ENCODE results near the gene TMEM139.
"Not testable (repeated sequence)": the region's sequence is repeated elsewhere in the genome, so short reads cannot be mapped to it uniquely, and the experiment has no call there.

The TMEM139 gene

DNA sequence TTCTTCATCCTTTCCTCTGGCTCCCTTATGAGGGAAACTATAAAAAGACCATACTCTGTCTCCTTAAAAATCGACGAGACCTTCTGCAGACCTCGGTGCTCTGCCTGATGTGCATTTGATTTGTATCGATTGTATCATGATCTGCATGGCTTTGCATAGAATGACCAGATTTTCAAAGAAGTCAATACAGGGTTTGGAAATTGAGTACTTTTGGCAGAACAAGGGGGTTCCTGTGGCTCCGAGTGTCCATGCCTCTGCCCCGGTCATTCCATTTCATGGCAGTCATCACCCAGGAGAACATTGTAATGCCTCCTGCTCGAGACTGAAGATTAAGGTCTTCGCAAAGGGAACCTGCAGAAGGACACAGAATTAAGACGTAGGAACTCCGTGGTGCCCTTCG is 4.1 kb downstream of the TMEM139 start:
- no peak for DNase-seq (ENCODE audit: low read depth in 3 of 3)

DNA sequence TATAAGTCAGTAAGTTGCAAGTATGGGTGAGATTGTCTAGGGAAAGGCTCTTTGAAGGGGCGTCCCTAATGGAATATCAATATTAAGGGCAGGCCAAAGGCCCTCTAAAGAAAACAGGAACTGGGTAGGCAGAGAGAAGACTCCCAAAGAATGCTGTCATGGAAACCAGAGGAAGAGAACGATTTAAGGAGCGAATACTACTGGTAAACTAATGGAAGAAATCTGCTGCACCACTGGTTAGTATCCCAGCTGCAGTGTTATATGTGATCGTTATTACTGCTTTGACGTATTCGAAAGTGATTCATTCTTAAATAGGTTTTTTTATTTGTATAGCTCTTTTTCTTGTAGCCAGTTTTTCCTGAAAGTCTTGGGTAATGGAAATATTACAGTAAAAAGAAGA is 4.7 kb downstream of the TMEM139 start:
- DNase-seq (ENCODE audit: low read depth in 3 of 3) = no peak

GRCh38 chr7:143289888-143290287 is 5.1 kb downstream of the TMEM139 start:
- DNase-seq (ENCODE audit: low read depth in 3 of 3) = not testable (repeated sequence)

GRCh38 chr7:143290293-143290692 is 5.5 kb downstream of the TMEM139 start:
- no peak for DNase-seq (ENCODE audit: low read depth in 3 of 3)

DNA sequence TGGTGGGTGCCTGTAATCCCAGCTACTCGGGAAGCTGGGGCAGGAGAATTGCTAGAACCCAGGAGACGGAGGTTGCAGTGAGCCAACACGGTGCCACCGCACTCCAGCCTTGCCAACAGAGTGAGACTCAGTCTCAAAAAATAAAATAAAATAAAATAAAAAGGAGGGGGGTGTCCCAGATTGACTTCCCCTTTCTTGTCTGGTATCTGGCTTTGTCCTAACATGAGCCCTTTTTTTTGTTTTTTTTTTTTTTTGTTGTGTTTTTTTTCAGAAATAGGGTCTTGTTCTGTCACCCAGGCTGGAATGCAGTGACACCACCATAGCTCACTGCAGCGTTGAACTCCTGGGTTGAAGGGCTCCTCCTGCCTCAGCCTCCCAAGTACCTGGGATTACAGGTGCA is 8.1 kb downstream of the TMEM139 start:
- no peak for DNase-seq (ENCODE audit: low read depth in 3 of 3)

GRCh38 chr7:143295870-143296269 is 11.1 kb downstream of the TMEM139 start:
- DNase-seq (ENCODE audit: low read depth in 3 of 3) = no peak

GRCh38 chr7:143296686-143297085 is 11.9 kb downstream of the TMEM139 start:
- DNase-seq (ENCODE audit: low read depth in 3 of 3) = no peak

DNA sequence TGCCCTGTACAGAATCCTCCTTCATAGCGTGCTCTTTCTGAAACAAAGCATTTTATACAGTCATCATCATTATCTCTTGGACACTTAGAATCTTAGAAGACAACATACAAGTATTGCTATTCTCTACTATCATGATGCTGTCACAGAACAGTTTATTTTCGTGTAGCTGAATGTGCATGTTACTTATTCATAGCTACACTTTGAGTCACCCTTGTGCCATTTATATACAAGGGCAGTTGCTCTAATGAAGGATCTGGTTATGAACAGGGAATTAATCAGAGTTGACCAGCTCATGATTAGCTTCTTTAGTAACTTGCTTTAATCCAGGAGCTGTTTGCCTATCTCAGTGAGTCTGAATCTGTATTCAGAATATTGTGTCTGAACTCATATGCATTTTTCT is 14.6 kb downstream of the TMEM139 start:
- DNase-seq (ENCODE audit: low read depth in 3 of 3) = no peak

DNA sequence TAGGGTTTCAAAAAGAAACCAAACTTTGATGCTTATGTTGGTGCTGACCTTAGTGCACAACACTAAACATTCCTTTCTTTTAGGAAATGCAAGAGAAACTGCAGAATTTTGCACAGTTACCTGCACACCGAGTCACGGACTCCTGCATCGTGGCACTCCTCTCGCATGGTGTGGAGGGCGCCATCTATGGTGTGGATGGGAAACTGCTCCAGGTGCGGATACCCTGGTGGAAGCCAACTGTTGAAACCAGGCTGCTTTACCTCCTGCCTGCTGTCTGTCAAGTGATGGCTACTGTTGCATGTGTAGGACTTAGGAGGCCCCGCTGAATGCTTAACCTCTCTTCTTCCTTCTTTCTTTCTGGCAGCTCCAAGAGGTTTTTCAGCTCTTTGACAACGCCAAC is 15.1 kb downstream of the TMEM139 start:
- DNase-seq (ENCODE audit: low read depth in 3 of 3) = peak in 2 of 3 experiments; percentile 22 to 51

DNA sequence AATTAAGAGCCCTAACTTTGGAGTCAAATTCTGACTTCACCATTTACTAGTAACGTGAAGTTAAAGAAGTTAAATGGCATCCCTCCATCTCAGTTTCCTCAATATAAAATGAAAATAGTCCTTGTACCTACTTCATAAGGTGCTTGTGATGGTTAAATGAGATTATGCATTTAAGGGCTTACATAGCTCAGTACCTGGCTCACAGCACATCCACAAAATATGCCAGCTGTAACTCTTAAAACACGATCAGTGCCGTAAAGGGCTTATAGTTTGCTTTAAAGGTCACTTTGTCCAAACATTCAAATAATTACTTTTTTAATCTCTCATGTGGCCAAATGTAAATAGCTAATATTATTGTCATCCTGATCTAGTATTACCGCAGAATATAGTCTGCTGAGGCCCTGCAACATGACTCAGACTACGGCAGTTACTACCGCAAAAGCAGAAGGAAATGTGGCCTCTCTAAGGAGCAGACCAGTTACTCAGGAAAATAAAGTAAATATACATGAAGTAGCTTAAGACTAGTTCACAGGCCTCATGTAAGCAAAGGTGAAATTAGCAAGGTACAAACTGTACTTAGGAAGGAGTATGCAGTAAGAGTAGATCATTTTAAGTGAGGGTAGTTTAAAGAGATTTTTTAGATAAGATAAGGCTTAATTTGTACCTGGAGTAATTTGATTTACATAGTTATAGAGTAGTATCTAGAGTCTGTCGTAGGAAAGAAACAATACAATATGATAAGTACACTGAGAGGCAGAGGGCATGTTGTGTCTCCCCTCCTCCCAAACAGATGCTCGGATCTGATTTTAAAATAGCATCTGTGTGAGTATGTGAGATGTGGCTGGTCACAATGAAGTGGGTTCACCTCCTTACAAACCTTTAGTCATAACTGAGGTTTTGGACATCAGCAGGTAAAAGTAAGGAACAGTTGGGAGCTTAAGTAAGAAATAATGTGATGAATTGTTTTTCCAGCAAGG is 16.5 kb downstream of the TMEM139 start:
- DNase-seq (ENCODE audit: low read depth in 3 of 3) = no peak

DNA sequence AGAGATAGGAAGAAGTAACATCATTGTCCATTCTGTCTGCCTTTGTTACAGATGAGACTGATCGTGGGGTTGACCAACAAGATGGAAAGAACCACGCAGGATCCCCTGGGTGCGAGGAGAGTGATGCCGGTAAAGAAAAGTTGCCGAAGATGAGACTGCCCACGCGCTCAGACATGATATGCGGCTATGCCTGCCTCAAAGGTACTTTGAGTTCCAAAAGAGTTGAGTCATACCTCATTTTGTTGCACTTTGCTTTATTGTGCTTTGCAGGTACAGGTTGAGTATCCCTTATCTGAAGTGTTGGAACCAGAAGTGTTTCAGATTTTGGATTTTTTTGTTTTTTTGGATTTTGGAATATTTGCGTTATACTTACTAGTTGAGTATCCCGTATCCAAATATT is 19.0 kb downstream of the TMEM139 start:
- no peak for DNase-seq (ENCODE audit: low read depth in 3 of 3)

DNA sequence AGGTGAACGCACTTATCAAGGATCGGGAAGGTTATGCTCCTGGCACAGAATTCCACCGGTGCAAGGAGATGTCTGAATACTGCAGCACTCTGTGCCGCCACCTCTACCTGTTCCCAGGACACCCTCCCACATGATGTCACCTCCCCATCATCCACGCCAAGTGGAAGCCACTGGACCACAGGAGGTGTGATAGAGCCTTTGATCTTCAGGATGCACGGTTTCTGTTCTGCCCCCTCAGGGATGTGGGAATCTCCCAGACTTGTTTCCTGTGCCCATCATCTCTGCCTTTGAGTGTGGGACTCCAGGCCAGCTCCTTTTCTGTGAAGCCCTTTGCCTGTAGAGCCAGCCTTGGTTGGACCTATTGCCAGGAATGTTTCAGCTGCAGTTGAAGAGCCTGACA is 20.2 kb downstream of the TMEM139 start:
- DNase-seq (ENCODE audit: low read depth in 3 of 3) = no peak

DNA sequence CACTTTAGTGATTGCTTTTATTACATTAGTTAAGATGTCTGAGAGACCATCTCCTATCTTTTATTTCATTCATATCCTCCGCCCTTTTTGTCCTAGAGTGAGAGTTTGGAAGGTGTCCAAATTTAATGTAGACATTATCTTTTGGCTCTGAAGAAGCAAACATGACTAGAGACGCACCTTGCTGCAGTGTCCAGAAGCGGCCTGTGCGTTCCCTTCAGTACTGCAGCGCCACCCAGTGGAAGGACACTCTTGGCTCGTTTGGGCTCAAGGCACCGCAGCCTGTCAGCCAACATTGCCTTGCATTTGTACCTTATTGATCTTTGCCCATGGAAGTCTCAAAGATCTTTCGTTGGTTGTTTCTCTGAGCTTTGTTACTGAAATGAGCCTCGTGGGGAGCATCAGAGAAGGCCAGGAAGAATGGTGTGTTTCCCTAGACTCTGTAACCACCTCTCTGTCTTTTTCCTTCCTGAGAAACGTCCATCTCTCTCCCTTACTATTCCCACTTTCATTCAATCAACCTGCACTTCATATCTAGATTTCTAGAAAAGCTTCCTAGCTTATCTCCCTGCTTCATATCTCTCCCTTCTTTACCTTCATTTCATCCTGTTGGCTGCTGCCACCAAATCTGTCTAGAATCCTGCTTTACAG is 20.8 kb downstream of the TMEM139 start:
- DNase-seq (ENCODE audit: low read depth in 3 of 3) = peak; percentile 39 to 69 (median 46)

DNA sequence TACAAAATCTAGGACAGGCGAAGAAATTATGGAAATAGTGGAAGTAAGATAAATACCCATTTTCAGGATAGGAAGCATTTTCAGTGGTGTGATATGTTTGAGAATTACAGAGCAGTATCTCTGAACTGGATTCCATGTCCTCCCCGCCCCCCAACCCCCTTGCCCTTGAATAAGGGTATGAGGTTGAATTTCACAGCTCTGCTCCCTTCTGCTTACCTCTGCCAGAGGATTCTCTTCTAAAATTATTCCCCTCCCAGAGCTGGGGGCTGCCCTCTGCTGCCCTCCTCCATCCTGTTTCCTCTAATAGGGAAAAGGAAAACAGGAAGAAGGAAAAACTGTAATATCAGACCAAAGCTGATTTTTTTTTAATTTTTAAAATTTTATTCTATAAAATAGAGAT is 23.9 kb downstream of the TMEM139 start:
- no peak for DNase-seq (ENCODE audit: low read depth in 3 of 3)

GRCh38 chr7:143314127-143314526 is 29.4 kb downstream of the TMEM139 start:
- no peak for DNase-seq (ENCODE audit: low read depth in 3 of 3)

DNA sequence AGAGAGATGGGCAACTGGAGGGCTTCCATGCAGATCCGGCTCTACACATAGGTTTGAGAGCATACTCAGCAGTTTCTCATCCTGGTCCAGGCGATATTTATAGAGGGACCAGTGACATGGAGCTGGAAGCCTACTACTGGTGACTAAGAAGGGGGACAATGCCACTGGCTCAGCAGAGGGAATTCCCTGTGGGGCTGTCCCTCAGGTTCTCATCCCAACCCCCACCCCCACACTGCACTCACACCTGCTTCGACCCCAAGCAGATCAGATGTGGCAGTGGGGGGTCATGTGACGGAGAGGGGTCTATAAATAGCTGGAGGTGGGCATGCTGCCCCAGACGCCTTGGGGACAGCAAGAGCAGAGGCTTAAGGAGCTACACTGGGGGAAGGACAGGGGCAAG is 31.0 kb downstream of the TMEM139 start, which contains the start of gene CLCN1:
TSS of gene CLCN1 (plus strand) at position 336 of the 400 bp plus-strand sequence. CDS start 102 bp downstream, outside the sequence.
- no peak for DNase-seq (ENCODE audit: low read depth in 3 of 3)

- no peak for DNase-seq (ENCODE audit: low read depth in 3 of 3)
Observed at GRCh38 chr7:143316492-143316891, 31.7 kb downstream of the TMEM139 start.

- DNase-seq (ENCODE audit: low read depth in 3 of 3) = no peak
Observed at GRCh38 chr7:143318661-143319060, 33.9 kb downstream of the TMEM139 start.

DNA sequence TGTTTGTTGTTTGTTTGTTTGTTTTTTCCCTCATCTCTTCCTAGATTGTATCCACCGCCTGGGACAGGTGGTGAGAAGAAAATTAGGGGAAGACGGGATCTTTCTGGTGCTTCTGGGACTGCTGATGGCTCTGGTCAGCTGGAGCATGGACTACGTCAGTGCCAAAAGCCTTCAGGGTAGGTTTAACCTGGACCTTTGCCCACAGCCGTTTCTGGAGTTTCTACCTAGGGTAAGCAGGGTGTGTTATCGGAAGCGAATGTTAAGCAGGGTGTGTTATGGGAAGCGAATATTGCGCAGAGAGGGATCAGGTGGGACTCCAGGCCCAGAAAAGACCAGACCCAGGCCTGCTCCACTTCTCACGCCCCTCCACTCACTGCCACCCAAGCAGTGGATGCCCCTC is 35.9 kb downstream of the TMEM139 start:
- DNase-seq (ENCODE audit: low read depth in 3 of 3) = no peak

- no peak for DNase-seq (ENCODE audit: low read depth in 3 of 3)
Observed at GRCh38 chr7:143321242-143321641, 36.5 kb downstream of the TMEM139 start.

DNA sequence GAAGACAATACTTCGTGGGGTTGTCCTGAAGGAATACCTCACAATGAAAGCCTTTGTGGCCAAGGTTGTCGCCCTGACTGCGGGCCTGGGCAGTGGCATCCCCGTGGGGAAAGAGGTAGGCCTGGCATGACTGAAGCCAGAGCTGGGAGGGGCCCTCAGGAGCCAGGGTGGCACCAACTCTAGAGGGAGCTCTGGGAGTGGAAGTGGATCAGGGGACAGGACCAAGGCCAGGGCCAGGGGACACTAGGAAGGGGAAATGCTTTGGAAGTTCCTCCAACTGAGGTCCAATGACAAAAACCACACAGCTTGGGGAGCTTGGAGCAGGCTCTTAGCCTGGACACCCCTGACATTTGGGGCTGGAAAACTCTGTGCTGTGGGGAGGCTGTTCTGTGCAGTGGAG is 37.0 kb downstream of the TMEM139 start:
- DNase-seq (ENCODE audit: low read depth in 3 of 3) = no peak

DNA sequence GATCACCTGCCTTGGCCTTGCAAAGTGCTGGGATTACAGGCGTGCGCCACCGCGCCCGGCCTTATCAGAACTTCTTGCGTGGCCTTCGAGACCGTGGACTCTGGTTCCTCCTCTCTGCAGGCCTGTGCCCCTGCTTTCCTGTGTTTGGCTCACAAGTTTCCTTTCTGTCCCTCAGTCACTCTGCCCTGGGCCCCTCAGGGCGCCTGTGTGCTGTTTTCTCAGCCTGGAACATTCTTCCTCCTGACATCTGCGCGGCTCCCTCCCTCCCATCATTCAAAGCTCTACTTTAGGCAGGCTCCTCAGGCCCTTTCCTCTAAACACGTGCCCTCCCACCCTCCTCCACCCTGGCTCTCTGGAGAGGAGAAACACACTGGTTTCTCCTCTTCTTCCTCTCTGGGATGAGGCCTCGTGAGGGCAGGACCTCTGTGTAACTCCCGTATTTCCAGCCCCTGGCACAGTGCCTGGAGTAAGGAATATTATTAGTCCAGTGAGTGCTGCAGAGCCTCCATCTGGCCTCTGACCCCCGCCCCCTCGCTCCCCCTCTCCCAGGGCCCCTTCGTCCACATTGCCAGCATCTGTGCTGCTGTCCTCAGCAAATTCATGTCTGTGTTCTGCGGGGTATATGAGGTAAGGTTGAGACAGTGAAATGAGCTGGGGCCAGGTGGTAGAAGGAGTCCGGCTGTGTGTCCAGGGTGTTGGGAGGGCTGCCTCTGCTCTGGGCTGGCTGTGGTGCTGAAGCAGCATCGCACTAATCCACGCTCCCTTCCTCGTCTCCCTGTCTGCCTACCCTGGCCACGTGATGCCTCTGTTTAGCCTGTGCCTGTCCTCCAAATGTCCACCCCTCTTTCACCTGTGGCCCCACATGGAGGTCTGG is 38.2 kb downstream of the TMEM139 start:
- no peak for DNase-seq (ENCODE audit: low read depth in 3 of 3)

All from stimulated activated CD4-positive, alpha-beta T cell treated with anti-CD3 and anti-CD28 coated beads, TNF-alpha, amount 100 ng/mL, for 24 hours (primary cell).